ENCODE measurements around the gene TNS1. TPM values are rescaled to one million over a fixed set of nuclear protein-coding genes. Genes with fewer than 3 reads are reported as not detected.

TNS1 gene
- total RNA-seq, 1 donor from 2014 or later: 227 TPM

DNA sequence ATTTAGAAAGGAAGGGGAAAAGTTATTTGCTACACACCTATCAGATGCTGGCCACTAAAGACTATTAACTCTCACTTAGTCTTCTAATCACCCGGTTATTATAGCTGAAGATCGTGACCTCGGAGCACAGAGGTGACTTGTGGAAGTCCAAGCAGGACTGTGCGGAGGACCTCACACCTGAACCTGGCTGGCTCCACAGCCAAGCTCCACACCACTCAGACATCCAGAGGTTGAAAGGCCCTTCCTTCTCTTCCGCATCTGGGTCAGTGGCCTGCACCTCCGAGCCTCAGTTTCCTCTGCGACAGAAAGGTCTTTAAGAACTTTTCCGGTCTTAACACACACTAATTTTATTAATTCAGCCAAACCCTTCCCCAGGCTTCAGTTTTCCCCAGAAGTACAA is 57.9 kb downstream of the TNS1 start:
- Mint-ChIP-seq H3K27ac (ENCODE audit: unreplicated experiment) (no peak overlapping the region), H3K4me1 (ENCODE audit: low read depth) (peaks cover 72% of the 10 kb centered on the region), H3K27me3 (ENCODE audit: low read depth) (no peaks in the 10 kb centered on the region), H3K4me3 (ENCODE audit: unreplicated experiment) (no peak overlapping the region), H3K36me3 (ENCODE audit: low read depth) (peaks cover 5% of the 10 kb centered on the region), H3K9me3 (ENCODE audit: low read depth) (no peaks in the 10 kb centered on the region)
- DNase-seq (ENCODE audit: low spot score): no peak
- TF ChIP-seq, protein P1, sequence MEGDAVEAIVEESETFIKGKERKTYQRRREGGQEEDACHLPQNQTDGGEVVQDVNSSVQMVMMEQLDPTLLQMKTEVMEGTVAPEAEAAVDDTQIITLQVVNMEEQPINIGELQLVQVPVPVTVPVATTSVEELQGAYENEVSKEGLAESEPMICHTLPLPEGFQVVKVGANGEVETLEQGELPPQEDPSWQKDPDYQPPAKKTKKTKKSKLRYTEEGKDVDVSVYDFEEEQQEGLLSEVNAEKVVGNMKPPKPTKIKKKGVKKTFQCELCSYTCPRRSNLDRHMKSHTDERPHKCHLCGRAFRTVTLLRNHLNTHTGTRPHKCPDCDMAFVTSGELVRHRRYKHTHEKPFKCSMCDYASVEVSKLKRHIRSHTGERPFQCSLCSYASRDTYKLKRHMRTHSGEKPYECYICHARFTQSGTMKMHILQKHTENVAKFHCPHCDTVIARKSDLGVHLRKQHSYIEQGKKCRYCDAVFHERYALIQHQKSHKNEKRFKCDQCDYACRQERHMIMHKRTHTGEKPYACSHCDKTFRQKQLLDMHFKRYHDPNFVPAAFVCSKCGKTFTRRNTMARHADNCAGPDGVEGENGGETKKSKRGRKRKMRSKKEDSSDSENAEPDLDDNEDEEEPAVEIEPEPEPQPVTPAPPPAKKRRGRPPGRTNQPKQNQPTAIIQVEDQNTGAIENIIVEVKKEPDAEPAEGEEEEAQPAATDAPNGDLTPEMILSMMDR (IDR thresholded peaks at IDR 0.05): no peak

DNA sequence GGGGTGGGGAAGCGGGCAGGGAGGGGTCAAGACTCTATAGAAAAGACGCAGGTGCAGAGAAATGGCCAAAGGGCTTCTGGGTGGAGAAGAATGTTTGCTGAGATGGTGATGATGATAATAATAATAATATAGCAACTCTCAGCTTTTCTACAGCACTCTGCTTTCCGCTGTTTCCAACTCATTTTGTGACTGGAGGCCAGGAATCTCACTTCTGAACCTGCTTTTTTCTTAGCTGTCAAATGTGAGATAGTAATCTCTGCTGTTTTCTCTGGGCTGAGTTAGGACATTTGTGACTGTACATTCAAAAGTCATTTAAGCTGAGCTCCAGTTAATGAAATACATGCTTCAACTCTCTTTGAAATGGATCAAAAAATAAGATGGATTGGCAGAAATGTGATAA is 58.4 kb downstream of the TNS1 start:
- peaks cover 5% of the 10 kb centered on the region for H3K36me3 Mint-ChIP-seq (ENCODE audit: low read depth)
- H3K27ac Mint-ChIP-seq (ENCODE audit: unreplicated experiment): peak overlapping the region; percentile 84
- H3K4me3 Mint-ChIP-seq (ENCODE audit: unreplicated experiment): peak overlapping the region; percentile 92
- TF ChIP-seq, protein P1 (IDR thresholded peaks at IDR 0.05): peak; percentile 18
- DNase-seq (ENCODE audit: low spot score): no peak
- H3K27me3 Mint-ChIP-seq (ENCODE audit: low read depth): no peaks in the 10 kb centered on the region
- peaks cover 71% of the 10 kb centered on the region for H3K4me1 Mint-ChIP-seq (ENCODE audit: low read depth)
- no peaks in the 10 kb centered on the region for H3K9me3 Mint-ChIP-seq (ENCODE audit: low read depth)

DNA sequence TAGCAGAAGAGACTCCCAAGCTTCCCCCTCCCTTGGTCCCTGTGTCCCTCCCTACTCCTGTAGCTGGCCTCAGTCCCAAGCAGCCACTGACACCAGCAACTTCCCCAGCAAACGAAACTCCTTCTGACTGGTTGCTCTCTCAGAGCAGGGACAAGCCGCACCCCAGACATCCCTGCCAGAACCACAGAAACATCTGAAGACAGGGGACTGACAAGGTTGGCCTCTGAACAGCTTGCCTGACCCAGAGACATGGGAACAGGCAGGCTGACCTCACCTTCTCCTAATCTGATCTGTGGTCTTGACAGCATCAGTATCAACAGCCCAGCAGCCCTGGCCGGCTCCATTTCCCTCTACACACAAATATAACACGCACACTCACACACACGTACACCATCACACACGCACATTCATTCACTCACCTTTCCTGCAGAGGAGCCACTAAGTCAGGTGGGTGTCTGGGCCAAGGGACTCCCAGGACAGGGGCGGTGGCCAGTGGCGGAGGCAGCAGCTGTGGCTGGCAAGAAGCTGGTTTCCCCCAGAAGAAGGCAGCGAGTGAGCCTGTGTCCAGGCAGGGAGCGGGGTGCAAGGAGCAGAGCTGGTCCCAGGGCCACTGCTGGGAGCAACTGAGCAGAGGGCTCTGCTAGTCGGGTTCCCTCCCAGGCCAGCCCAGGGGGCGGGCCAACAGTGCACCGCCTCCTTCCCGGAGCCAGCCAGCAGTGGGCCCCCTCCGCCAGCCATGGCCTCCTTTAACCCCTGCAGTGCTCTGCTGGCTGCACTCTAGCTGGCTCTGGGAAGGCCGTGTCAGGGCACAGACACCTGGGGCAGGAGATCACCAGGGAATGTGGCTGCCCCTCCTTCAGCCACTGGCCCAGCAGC is 59.1 kb downstream of the TNS1 start:
- no peaks in the 10 kb centered on the region for H3K27me3 Mint-ChIP-seq (ENCODE audit: low read depth)
- peak; percentile 95 for DNase-seq (ENCODE audit: low spot score)
- H3K4me1 Mint-ChIP-seq (ENCODE audit: low read depth): peaks cover 71% of the 10 kb centered on the region
- TF ChIP-seq, protein P1 (IDR thresholded peaks at IDR 0.05): peak; percentile 72
- peaks cover 5% of the 10 kb centered on the region for H3K36me3 Mint-ChIP-seq (ENCODE audit: low read depth)
- peak overlapping the region; percentile 92 for H3K4me3 Mint-ChIP-seq (ENCODE audit: unreplicated experiment)
- peak overlapping the region; percentile 84 for H3K27ac Mint-ChIP-seq (ENCODE audit: unreplicated experiment)
- no peaks in the 10 kb centered on the region for H3K9me3 Mint-ChIP-seq (ENCODE audit: low read depth)

DNA sequence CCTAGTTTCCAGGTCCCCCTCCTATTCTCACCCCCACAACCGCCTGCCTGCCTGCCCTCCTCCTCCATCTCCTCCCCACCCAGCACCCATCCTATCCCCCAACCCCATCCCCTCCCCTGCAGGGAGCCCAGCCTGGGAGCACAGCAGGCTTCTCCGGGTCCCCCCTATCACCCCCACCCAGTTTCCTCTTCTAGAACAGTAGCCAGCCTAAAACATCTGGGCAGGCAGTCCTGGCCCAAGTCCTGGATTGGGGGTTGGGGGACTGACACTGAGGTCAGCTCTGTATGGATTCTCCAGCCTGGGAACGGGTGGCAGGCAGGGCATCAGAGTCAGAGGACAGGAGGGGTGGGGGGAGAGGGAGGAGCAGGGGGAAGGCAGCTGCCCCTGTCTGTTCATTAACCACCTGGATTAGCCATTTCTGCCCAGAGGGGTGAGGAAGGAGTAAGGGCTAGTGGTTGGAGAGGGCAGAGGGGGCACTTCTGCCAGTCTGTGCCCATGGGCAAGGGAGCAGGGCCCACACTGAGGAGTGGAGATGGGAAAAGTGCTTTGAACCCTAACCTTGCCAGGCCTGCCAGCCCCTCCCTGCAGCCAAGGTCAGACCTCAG is 60.0 kb downstream of the TNS1 start:
- TF ChIP-seq, protein P1 (IDR thresholded peaks at IDR 0.05): no peak
- DNase-seq (ENCODE audit: low spot score): peak; percentile 54
- H3K27ac Mint-ChIP-seq (ENCODE audit: unreplicated experiment): peak overlapping the region; percentile 51
- H3K27me3 Mint-ChIP-seq (ENCODE audit: low read depth): no peaks in the 10 kb centered on the region
- peaks cover 73% of the 10 kb centered on the region for H3K4me1 Mint-ChIP-seq (ENCODE audit: low read depth)
- H3K36me3 Mint-ChIP-seq (ENCODE audit: low read depth): peaks cover 6% of the 10 kb centered on the region
- H3K9me3 Mint-ChIP-seq (ENCODE audit: low read depth): no peaks in the 10 kb centered on the region
- peak overlapping the region; percentile 92 for H3K4me3 Mint-ChIP-seq (ENCODE audit: unreplicated experiment)

DNA sequence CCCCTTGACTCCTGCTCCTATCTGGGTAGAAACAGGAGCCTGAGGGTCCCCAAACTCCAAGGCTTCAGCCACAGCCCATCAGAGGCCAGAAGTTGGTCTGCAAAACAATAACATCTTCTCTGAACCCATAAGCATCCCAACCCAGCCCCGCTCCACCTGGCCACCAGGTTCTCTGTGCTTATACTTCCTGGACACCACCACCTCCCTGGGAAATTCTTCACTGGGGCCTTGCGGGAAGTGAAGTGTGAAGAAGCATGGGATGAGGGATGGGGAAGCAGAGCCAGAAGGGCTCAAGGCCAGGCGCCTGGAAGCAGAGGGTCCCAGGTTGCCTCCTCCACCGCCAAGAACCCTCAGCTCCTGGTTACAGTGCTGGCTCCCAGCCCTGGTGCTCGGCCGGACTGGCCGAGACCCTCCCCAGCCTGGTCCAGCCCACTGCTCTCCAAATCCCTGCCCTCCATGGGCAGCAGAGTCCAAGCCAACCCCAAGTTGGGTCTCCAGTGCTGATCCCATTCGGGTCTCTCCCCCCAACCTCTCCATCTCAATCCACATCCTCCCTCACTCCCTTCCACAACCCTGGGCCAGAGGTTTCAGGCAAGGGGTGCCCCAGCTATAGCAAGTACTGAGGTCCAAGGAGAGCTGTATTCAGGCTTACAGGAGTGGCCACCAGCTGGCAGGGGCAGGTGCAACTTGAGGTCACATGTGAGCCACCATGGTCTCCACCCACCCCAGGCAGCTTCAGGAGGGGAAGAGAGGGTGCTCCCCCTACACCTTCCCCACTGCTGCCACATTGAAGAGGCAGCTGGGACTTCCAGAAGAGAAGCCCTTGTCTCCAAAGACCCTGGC is 60.7 kb downstream of the TNS1 start:
- H3K4me1 Mint-ChIP-seq (ENCODE audit: low read depth): peaks cover 73% of the 10 kb centered on the region
- TF ChIP-seq, protein P1 (IDR thresholded peaks at IDR 0.05): no peak
- peak; percentile 72 for DNase-seq (ENCODE audit: low spot score)
- H3K27ac Mint-ChIP-seq (ENCODE audit: unreplicated experiment): peak overlapping the region; percentile 83
- peaks cover 6% of the 10 kb centered on the region for H3K36me3 Mint-ChIP-seq (ENCODE audit: low read depth)
- H3K9me3 Mint-ChIP-seq (ENCODE audit: low read depth): no peaks in the 10 kb centered on the region
- H3K27me3 Mint-ChIP-seq (ENCODE audit: low read depth): no peaks in the 10 kb centered on the region
- H3K4me3 Mint-ChIP-seq (ENCODE audit: unreplicated experiment): peak overlapping the region; percentile 92
